HUDEP-2 (cell line): ENCODE data around the gene C4BPB.

ENCODE experiments used
- DNase-seq, 76 experiments: peaks; one replicate each; lab custom pipeline; 2025; ENCODE audit not compliant: unreplicated experiment in 76 of 76; lab: John Stamatoyannopoulos, UW

C4BPB gene

GRCh38 chr1:207130252-207131036 lies 41.8 kb downstream of the C4BPB start:
- no peak for DNase-seq

- no peak for DNase-seq
Measured at GRCh38 chr1:207131163-207131562, 42.5 kb downstream of the C4BPB start.

GRCh38 chr1:207134581-207134980 lies 45.9 kb downstream of the C4BPB start:
- DNase-seq: no peak

- DNase-seq: no peak
Measured at GRCh38 chr1:207139616-207140015, 51.0 kb downstream of the C4BPB start.

GRCh38 chr1:207140536-207140935 lies 51.9 kb downstream of the C4BPB start:
- DNase-seq: no peak

GRCh38 chr1:207145401-207146058 lies 56.9 kb downstream of the C4BPB start:
- no peak for DNase-seq
